Panc1 (cell line): ENCODE measurements around the gene TRPV6. TPM values are rescaled to one million over a fixed set of nuclear protein-coding genes. Genes with fewer than 3 reads are reported as not detected.

ENCODE experiments used
- ATAC-seq: fragments of 200-7000 bp; cut with Tn5 transposase; 2 replicates; pipeline ENCODE4 v1.9.1; 2020; ENCODE audit warnings: mild to moderate bottlenecking, moderate library complexity
- BruUV-seq: library from RNA; stranded (reverse); fragments of 400-500 nt; replicated peaks from 2 replicates; lab custom pipeline; 2021; lab: Mats Ljungman, UMichigan
- CTCF ChIA-PET: fragments of 300-600 bp; sonication (Branson Sonifier 250); formaldehyde crosslinking; loops from one replicate; lab custom pipeline; 2022; ENCODE audit warnings: antibody characterized with exemption; lab: Charles Lee
- POLR2A ChIA-PET: fragments of 300-600 bp; sonication (Branson Sonifier 250); formaldehyde crosslinking; loops from one replicate; lab custom pipeline; 2022; ENCODE audit warnings: antibody characterized with exemption; lab: Charles Lee
- DNase-seq: peaks from one replicate; pipeline ENCODE4 v3.0.0-alpha.2; 2010; ENCODE audit warnings: low read depth, low spot score
- H3K27ac ChIP-seq: 2 replicates; pipeline ENCODE4 v1.5.1; 2011; ENCODE audit warnings: mild to moderate bottlenecking, low read length, inconsistent platforms
- H3K27me3 ChIP-seq: fragments of 200-500 bp; sonication (Bioruptor generic); 2 replicates; pipeline ENCODE4 v1.6.0; 2014; ENCODE audit warnings: low read length, inconsistent platforms; ENCODE audit not compliant: control insufficient read depth, insufficient read depth
- H3K36me3 ChIP-seq: fragments of 200-500 bp; sonication (Bioruptor generic); 2 replicates; pipeline ENCODE4 v1.5.1; 2014; ENCODE audit warnings: inconsistent platforms, mild to moderate bottlenecking, low read length, moderate library complexity; ENCODE audit not compliant: control insufficient read depth, insufficient read depth
- H3K4me1 ChIP-seq: 2 replicates; pipeline ENCODE4 v1.5.1; 2011; ENCODE audit warnings: inconsistent platforms, mild to moderate bottlenecking, low read length, moderate library complexity; ENCODE audit not compliant: control insufficient read depth, insufficient read depth
- H3K4me3 ChIP-seq, 2 experiments: 2 replicates each; pipeline ENCODE4 v1.5.1; 2011 to 2012; ENCODE audit warnings: low read depth in 2 of 2, low read length in 2 of 2, mild to moderate bottlenecking in 2 of 2, inconsistent platforms in 1 of 2, moderate library complexity in 1 of 2
- H3K9me3 ChIP-seq: fragments of 200-500 bp; sonication (Bioruptor generic); 2 replicates; pipeline ENCODE4 v1.5.1; 2014; ENCODE audit warnings: low read depth, mild to moderate bottlenecking, inconsistent platforms, low read length, moderate library complexity; ENCODE audit not compliant: control insufficient read depth, insufficient read depth
- POLR2AphosphoS5 ChIP-seq: IDR thresholded peaks from 2 replicates; pipeline ENCODE4 v1.6.1; 2012; ENCODE audit warnings: mild to moderate bottlenecking, low read depth, low read length, moderate library complexity
- SIN3A ChIP-seq: IDR thresholded peaks from 2 replicates; pipeline ENCODE4 v1.6.1; 2012; ENCODE audit warnings: low read depth, mild to moderate bottlenecking, low read length, moderate library complexity, borderline replicate concordance; ENCODE audit not compliant: insufficient read depth
- TCF7L2 ChIP-seq: IDR thresholded peaks from 2 replicates; pipeline ENCODE4 v1.6.1; 2011; ENCODE audit warnings: mild to moderate bottlenecking, low read depth, low read length, inconsistent platforms
- in situ Hi-C: cut with HindIII; loops from 2 replicates; pipeline ENCODE4 v1.10.0; 2016; ENCODE audit warnings: low sequenced_read_pairs, low pct_unique_long_range_greater_than_20kb
- intact Hi-C: fragments of 100-400 bp; cut with micrococcal nuclease; formaldehyde crosslinking; loops from one replicate; pipeline ENCODE4 v1.10.0; 2022; ENCODE audit not compliant: unreplicated experiment
- total RNA-seq: library from RNA; stranded (reverse); gene quantifications from one replicate; pipeline ENCODE4 v1.2.1, GENCODE V29; 2021; ENCODE audit not compliant: unreplicated experiment
- TF ChIP-seq, protein P1 (sequence below), 2 experiments: IDR thresholded peaks; 2 replicates each; pipeline ENCODE4 v1.6.1; 2011 to 2012; ENCODE audit warnings: low read depth in 2 of 2, control low read depth in 1 of 2, low read length in 1 of 2, mild to moderate bottlenecking in 1 of 2, moderate library complexity in 1 of 2; ENCODE audit not compliant: insufficient read depth in 1 of 2
- TF ChIP-seq, protein P2 (sequence below): fragments of 450-650 bp; IDR thresholded peaks from 2 replicates; pipeline ENCODE4 v1.5.1; 2017; ENCODE audit warnings: mild to moderate bottlenecking

Gene TRPV6
- total RNA-seq, 1 experiment from 2014 or later, result not detected

DNA sequence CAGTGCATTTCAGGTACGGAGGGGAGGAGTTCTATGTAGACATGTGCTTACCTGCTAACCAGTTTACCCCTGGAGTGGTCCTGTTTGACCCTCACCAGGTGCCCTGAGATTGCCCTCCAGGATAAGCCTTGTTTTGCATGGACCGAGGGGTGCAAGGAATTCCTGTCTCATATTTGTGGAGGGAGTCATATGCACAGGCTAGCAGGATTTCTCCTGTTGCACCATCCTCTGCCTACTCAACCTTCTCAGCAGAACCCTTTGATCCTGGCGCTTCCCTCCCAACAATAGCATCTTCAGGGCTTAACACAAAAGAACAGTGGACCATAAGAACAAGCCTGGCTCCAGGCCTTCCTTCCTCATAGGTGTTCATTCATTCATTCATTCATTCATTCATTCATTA lies 7.2 kb downstream of the TRPV6 start:
- no peaks in the 10 kb centered on the region for H3K36me3 ChIP-seq
- H3K4me1 ChIP-seq, result no peaks in the 10 kb centered on the region
- ATAC-seq (no peak), DNase-seq (no peak)
- ChIA-PET CTCF (no interaction called here), POLR2A (no interaction called here)
- TF ChIP-seq, protein P1, sequence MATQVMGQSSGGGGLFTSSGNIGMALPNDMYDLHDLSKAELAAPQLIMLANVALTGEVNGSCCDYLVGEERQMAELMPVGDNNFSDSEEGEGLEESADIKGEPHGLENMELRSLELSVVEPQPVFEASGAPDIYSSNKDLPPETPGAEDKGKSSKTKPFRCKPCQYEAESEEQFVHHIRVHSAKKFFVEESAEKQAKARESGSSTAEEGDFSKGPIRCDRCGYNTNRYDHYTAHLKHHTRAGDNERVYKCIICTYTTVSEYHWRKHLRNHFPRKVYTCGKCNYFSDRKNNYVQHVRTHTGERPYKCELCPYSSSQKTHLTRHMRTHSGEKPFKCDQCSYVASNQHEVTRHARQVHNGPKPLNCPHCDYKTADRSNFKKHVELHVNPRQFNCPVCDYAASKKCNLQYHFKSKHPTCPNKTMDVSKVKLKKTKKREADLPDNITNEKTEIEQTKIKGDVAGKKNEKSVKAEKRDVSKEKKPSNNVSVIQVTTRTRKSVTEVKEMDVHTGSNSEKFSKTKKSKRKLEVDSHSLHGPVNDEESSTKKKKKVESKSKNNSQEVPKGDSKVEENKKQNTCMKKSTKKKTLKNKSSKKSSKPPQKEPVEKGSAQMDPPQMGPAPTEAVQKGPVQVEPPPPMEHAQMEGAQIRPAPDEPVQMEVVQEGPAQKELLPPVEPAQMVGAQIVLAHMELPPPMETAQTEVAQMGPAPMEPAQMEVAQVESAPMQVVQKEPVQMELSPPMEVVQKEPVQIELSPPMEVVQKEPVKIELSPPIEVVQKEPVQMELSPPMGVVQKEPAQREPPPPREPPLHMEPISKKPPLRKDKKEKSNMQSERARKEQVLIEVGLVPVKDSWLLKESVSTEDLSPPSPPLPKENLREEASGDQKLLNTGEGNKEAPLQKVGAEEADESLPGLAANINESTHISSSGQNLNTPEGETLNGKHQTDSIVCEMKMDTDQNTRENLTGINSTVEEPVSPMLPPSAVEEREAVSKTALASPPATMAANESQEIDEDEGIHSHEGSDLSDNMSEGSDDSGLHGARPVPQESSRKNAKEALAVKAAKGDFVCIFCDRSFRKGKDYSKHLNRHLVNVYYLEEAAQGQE (IDR thresholded peaks at IDR 0.05; ENCODE audit: insufficient read depth in 1 of 2, low read depth in 2 of 2, low read length in 1 of 2), result no peak
- TF ChIP-seq POLR2AphosphoS5 (no peak), SIN3A (no peak), TCF7L2 (no peak)
- TF ChIP-seq, protein P2, sequence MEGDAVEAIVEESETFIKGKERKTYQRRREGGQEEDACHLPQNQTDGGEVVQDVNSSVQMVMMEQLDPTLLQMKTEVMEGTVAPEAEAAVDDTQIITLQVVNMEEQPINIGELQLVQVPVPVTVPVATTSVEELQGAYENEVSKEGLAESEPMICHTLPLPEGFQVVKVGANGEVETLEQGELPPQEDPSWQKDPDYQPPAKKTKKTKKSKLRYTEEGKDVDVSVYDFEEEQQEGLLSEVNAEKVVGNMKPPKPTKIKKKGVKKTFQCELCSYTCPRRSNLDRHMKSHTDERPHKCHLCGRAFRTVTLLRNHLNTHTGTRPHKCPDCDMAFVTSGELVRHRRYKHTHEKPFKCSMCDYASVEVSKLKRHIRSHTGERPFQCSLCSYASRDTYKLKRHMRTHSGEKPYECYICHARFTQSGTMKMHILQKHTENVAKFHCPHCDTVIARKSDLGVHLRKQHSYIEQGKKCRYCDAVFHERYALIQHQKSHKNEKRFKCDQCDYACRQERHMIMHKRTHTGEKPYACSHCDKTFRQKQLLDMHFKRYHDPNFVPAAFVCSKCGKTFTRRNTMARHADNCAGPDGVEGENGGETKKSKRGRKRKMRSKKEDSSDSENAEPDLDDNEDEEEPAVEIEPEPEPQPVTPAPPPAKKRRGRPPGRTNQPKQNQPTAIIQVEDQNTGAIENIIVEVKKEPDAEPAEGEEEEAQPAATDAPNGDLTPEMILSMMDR, result no peak
- in situ Hi-C loops (no loop called here), intact Hi-C loops (no loop called here)
- peaks cover 13% of the 10 kb centered on the region for H3K27me3 ChIP-seq
- H3K9me3 ChIP-seq, result no peaks in the 10 kb centered on the region
- H3K4me3 ChIP-seq, result no peak overlapping the region
- H3K27ac ChIP-seq, result no peak overlapping the region
- BruUV-seq, result no TSS peak

DNA sequence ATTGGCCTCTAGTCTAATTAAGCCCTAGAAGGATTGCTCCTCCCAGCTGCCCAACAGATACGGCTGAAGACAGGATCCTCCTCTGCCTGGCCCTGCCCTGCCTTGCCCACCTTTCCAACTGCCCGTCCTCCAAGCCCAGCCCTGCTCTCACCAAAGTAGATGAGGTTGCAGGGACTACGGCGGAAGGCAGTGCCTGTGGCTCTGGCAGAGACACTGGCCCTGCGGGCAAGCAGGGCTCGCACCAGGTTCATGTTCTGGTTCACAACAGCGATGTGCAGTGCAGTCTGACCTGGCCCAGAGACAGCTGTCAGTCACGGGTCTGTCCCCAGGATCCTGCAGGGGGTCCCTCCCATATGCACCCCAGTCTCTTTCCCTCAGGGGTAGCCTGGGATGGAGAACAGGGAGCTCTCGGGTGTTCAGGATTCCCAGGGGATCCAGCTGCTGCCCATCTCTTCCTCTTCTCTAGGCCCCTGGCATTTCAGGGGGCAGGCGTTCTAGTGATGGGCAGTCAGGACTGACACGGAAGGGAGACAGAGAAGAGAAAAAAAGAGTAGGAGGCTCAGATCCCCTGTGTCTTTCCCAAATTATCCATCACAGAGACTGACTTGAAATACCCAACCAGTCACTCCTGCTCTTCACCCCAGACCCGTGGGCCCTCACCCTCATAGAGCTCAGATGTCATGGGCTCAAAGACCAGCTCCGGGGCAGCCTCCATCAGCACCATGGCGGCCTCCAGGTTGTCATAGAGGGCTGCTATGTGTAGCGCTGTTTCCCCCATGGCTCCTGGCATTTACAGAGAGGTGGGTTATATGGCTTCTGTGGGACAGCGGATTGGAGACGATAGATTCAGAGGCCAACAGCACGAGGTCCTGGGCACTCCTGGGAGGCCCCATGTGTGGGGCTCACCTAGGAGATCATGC lies 8.3 kb downstream of the TRPV6 start:
- BruUV-seq, result no TSS peak
- ChIA-PET POLR2A (no interaction called here), CTCF (interaction anchor here (0.6 kb wide), 1 partner anchor 88 kb away, joined by 3 read pairs; no protein-coding TSS in a partner anchor)
- no peaks in the 10 kb centered on the region for H3K36me3 ChIP-seq
- H3K27me3 ChIP-seq, result peaks cover 11% of the 10 kb centered on the region
- TF ChIP-seq SIN3A, result no peak
- TF ChIP-seq, protein P2, result no peak
- TF ChIP-seq, protein P1 (IDR thresholded peaks at IDR 0.05; ENCODE audit: insufficient read depth in 1 of 2, low read depth in 2 of 2, low read length in 1 of 2), result no peak
- no peak for TF ChIP-seq TCF7L2
- in situ Hi-C loops, result no loop called here
- no peak for ATAC-seq
- DNase-seq, result no peak
- no peaks in the 10 kb centered on the region for H3K4me1 ChIP-seq
- no peak overlapping the region for H3K4me3 ChIP-seq
- H3K27ac ChIP-seq, result no peak overlapping the region
- no peaks in the 10 kb centered on the region for H3K9me3 ChIP-seq
- intact Hi-C loops, result no loop called here
